ENCODE data around the gene RNH1.

The RNH1 gene

DNA sequence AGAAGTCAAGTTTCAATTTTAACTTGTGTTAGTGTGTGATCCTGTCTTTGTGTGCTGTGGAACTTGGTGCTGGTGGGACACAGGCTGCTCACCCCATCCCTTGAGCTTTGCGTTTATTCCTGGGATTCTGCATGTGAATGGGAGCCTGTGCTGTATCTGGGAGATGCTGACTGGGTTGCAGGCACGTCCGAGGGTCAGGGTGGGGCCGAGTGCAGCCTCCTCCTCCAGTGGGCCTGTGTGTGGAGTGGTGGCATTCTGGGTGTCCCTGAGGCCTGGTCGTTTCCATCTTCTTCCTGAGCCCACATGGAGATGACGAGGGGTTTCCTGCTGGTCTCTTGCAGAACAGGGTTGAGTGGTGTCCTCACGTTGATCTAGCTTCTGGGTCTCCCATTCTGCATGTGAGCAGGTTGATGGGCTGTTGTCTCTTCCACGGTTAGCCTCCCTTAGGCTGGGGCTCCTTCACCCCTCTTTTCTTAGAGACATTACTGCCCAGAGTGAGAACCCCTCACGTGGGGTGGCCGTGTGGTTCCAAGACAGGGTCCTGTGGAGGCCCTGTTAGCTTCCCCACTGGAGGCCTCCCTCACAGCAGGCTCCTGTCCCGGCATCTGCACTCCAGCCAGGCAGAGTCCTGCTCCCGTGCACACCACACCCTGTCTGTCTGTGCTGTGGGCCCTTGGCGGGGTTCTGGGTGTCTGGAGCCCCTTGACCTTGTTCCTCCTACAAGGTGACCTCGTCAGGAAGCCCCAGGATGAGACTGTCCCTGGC lies 52.1 kb downstream of the RNH1 start:
- no peak for DNase-seq

GRCh38 chr11:454043-454442 lies 53.0 kb downstream of the RNH1 start:
- DNase-seq, result no peak

DNA sequence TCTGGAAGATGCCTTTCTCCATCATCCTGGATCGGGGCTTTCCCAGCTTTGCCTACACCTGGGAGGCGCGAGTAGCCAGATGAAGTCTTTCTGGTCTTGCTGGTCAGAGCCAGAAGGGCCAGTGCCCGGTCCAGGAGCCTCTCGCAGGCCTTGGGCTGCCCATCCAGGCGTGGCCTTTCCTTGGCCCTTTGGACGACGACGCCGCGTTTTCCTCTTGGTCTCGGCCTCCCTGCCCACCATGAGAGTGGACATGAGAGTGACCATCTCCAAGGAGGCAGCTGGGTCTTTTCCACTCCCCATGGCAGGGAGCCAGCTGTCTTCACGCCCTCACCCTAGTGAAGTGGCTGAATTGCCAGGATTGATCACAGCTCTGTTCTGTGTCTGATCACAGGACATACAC lies 53.5 kb downstream of the RNH1 start:
- no peak for DNase-seq

- no peak for DNase-seq
Measured at GRCh38 chr11:452916-453527, 54.0 kb downstream of the RNH1 start.

DNA sequence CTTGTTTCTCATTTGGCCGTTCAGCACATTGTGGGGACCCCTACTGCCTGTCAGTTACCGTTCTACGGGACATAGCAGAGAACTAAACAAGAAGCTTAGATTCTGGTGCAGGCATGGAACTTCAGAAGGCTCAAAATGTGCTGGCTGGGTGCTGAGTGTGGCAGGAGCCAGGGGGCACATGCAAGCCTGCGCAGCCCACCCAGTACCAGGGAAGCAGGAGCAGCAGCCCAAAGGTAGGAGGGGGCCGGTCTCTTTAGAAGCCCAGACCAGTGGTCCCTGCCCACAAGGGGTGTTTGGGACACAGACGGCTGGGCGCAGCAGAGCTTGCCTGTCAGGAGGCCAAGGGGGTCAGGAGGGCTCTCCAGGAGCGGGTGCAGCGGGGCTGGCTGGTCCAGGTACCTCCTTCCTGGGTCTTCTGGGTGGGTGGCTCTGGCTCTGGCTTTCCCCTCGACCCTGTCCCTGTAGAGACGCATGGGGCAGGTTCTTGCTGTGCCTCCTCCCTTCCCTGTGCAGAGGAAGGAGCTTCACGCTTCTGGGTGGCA lies 54.8 kb downstream of the RNH1 start:
- no peak for DNase-seq

GRCh38 chr11:451738-452137 lies 55.3 kb downstream of the RNH1 start:
- DNase-seq, result no peak

DNA sequence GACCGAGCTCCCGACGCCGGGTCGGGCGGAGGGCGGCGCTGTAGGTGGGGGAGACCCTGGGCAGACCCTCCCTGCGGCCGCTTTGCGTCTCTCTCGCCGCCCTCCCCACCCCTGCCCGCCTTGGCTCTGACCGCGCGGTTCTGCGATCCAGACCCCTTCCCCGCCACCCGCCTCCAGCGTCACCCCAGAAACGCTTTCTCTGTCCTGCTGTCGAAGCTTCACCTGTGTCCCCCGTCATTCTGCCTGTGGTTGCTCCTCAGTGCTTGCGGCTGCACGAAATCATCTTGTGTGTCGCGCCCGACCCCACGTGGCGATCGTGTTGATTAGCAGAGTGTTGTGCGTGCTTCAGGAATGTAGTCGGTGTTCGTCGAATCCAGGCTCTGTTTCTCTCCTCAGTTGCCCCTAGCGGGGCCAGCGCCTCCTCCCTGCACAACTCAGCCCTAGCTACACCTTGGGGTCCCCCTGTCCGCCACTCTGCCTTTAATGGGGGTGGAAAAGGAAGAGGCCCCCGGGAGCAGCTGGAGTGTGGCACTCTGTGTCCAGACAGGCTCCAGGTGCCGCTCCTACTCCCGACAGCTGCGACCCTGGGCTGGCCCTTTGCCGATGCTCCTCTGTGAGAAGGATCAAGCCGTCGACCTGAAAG lies 56.1 kb downstream of the RNH1 start:
- no peak for DNase-seq

DNA sequence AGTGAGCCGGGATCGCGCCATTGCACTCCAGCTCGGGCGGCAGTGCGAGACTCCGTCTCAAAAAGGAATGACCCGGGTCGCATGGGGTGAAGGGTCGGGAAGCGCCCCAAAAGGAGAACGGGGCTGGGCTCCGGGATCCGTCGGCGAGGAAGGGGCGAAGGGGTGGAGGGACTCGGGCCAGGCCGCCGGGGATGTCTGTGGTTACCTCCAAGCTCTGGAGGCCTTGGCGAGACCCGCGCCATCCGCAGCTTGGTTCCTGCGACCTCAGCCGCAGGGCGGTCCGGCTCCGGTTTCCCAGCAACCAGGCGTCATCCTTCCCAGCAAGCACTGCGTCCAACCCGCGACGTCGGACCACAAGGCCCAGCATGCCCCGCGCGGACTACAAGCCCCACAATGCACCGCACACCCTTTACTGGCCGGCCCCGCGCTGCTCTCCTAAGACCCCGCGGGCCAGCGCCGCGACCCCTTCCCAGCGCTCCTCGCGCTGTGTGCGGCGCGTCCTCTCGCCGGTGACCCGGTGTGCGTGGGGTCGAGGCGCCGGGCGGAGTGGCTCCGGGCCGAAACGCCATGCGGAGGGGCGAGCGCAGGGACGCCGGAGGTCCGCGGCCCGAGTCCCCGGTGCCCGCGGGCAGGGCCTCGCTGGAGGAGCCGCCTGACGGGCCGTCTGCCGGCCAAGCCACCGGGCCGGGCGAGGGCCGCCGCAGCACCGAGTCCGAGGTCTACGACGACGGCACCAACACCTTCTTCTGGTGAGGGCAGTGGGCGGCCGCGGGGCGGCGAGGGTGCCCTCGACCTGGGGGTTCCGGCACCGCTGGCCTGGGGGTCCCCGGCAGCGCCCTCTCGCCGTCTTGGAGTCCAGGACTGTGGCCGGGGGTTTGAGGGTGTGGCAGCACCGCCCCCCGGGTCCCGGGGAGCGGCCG lies 56.9 kb downstream of the RNH1 start, which contains the start of gene PTDSS2:
PTDSS2 (plus strand) TSS at position 391 of the 920 bp plus-strand sequence; CDS start at position 568, 177 bp downstream.
- peak; percentile 75 to 94 for DNase-seq

GRCh38 chr11:447923-448731 lies 58.9 kb downstream of the RNH1 start:
- peak; percentile 72 to 85 for DNase-seq

- DNase-seq, result peak in 1 of 2 experiments; percentile 34
Measured at GRCh38 chr11:446891-447290, 60.2 kb downstream of the RNH1 start.

DNA sequence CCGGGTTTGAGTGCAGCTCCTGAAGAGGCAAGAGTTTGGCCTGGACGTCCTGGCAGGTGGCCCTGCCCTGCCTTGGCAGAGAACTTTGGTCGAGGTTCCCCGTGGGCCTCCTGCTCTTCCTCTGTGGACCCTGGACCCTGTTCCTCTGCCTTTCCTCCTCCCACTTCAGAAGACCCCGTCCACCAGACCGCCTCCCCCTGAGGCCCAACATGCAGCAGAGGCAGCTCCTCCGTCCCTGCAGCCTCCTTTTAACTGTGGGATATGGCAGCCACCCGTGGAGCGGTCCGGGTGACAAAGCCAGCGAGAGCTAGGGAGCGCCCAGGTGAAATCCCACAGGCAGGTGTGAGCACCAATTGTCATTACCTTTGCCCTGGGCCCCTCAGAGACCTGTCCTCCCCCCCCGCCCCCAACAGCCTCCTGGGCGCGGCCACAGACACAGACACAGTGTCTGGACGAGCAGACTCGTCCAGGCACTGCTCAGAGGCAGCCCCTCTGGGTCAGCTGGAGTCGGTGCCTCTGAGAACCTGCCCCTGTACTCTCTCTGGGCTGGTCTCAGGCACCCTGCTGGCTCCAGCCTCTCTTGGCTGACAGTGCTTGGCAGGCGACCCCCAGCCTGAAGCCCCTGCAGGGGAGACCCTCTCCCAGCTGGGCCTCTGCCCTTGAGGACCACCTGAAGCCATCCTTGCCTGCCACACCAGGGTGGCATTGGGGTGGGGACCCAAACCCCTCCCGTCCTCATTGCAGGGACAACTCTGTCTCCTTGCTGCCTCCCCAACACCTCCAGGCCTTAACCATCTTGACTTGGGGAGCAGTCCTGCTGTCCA lies 61.1 kb downstream of the RNH1 start:
- no peak for DNase-seq

All from SHP77 (cell line).